NCI-H460 (cell line): ENCODE results near the gene FLII. TPM values are rescaled to one million over a fixed set of nuclear protein-coding genes. Genes with fewer than 3 reads are reported as not detected.

Experiments
- DNase-seq: peaks from one replicate; pipeline ENCODE4 v3.0.0-alpha.2; 2016; ENCODE audit warnings: low read depth; ENCODE audit errors: extremely low read depth
- total RNA-seq: library from RNA; depleted of rRNA; stranded (reverse); fragments of >200 nt; shearing (Covaris generic); gene quantifications from 2 replicates; pipeline ENCODE4 v1.2.3, GENCODE V29; 2014

FLII gene
- total RNA-seq, 1 experiment from 2014 or later: 179 TPM

GRCh38 chr17:18261146-18261515, 2.6 kb upstream of the FLII start:
- DNase-seq: peak; percentile 19

GRCh38 chr17:18260332-18261145, 2.0 kb upstream of the FLII start, which contains the start of gene MIEF2:
TSS of gene MIEF2 (plus strand) at chr17:18260662. CDS start at chr17:18262721, 2,059 bp downstream.
- DNase-seq: peak; percentile 93

- no peak for DNase-seq
Observed at GRCh38 chr17:18259621-18260331, 1.2 kb upstream of the FLII start.

DNA sequence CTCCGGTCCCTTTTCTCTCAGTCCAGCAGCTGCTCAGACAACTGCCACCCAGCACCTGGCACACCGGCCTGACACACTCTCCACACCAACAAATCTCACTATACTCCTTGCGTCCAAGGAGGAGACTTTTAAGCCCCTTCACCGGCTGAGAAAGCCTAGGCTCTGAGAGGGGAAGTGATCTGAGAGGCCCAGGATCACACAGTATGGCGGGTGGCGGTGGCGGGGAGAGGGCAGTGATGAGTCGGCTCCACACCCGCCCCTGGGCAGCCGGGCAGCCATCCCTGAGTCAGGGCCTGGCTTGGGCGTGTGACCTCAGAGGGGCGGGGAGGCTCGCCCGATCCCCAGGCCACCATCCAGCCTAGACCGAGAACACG, 569 bp downstream of the FLII start:
- peak; percentile 74 for DNase-seq

DNA sequence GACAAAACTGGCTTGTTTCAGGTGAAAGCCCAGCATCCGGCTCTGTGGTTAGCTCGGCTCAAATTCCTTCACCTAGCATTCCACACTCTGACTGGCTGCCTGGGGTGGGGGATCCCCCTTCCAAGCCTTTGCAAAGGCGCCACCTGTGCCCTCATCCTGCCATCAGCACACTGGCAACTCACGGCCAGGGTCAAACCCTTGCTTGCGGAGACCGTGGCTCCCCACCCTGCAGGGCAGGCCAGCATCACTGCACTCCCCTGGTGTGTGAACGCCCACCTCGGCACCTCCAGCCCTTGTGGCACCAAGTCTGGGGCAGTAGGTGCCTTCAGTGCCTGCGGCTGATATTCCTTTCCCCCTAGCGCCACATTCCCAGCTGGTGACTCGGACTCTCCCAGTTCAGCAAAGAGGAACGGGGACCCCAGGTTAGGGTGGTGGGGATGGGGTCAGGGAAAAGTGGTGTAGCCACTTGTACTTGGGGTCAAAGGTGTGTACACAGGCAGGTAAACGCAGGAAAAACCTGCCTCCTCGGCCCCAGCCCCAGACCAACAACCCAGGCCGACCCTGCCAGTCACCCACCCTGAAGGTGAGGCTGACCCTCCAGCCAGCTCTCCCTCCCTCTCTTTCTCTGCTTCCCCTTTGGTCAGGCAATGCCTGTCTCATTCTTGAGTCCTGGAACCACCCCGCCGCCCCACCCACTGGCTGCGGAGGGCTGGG, 1.1 kb downstream of the FLII start:
- no peak for DNase-seq

DNA sequence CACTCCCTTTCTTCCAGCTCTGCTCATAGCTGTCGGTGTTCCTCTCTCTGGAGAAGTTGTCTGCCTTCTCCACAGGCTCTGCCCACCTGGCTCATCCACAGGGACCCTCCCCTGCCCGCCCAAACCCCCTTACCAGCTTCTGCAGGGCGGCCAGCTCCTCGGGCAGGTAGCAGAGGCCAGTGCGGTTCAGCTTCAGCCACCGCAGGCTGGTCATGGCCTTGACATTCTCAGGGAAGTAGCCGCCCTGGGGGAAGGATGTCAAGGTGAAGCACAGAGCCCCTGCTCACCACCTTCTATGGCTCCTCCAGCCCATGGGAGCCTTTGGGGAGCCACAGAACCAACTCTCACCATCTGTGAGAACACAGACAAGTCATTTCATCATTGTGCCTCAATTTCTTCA, 1.8 kb downstream of the FLII start:
- DNase-seq: no peak

GRCh38 chr17:18256351-18256750, 2.2 kb downstream of the FLII start:
- no peak for DNase-seq

- no peak for DNase-seq
Observed at GRCh38 chr17:18254888-18255649, 3.5 kb downstream of the FLII start.

GRCh38 chr17:18253947-18254821, 4.4 kb downstream of the FLII start:
- no peak for DNase-seq

GRCh38 chr17:18253187-18253884, 5.2 kb downstream of the FLII start:
- no peak for DNase-seq

DNA sequence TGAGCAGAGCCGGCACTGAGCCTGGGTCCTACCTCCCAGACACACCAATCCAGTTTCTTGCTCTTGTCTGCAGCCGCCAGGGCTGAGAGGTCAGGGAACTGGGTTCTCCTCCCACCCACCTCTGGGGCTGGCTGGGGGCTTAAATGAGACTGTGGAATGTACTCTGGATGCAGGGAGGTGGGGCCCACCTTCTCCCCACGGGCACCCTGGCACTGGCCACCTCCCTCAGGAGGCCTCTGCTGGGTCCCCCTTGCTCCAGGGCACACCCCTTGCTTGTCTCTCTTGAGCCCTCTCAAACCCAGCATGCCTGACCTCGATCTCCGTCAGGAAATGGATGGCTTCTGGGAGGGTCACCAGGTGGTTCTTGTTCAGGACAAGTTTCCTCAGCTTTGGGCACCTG, 6.4 kb downstream of the FLII start:
- DNase-seq: no peak

DNA sequence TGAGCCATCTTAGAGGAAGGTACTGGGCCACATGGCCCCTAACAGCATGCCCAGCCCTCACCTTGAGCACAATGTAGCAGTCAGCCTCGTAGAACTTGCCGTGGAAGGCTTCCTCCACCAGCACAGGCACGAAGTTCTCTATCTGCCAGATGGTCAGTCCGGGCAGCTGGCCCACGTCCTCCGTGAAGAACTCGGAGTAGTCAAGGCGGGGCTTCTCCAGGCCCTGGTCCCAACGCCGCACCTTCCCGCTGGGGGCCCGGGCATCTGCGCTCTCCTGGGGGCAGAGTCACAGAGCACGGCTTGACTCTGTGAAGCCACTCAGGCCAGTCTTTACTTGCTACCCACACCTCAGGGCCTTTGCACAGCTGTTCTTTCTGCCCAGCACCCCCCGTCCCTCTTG, 7.3 kb downstream of the FLII start:
- DNase-seq: no peak

GRCh38 chr17:18250708-18251107, 7.8 kb downstream of the FLII start:
- DNase-seq: no peak

GRCh38 chr17:18250259-18250658, 8.3 kb downstream of the FLII start:
- no peak for DNase-seq

DNA sequence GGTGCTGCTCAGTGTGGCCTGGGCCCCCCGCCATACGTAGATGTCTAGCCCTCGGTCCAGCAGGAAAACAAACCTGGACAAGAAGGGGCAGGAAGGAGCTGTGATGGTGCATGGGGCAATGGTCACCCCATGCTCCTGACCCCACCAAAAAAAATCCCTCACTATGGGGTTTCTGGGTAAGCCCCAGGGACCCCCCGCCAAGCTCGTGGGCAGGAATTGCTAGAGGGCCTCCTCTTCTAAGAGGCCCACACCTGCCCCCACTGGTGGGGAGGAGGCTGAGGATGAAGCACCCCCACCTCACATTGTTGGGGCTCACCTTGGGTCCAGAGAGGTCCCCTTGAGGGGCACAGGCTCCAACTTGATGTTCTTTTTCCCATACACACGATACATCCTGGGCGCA, 9.7 kb downstream of the FLII start:
- DNase-seq: no peak

DNA sequence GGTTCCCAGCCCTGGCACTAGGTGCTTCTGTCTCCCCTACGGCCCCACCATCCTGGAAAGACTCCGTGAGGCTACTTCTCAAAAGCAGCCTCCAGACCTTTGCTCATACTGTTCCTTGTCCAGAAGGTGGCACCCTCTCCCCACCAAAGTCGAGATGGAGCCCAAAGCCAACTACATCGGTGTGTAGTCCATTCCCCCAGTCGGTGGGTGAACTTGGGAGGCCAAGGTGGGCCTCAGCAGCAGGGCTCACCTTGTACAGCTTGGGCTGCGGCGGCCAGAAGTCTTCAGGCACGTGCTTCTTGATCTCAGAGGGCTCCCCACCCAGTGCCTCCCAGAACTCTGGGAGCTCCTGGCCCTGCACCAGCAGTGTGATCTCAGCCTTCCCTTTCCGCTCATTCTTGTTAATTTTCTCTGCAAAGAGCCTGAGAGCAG, 10.2 kb downstream of the FLII start:
- DNase-seq: peak; percentile 77

- no peak for DNase-seq
Observed at GRCh38 chr17:18247613-18248001, 10.9 kb downstream of the FLII start.

GRCh38 chr17:18246880-18247612, 11.5 kb downstream of the FLII start:
- DNase-seq: peak; percentile 36
